Activated T-cell treated with anti-CD3 and anti-CD28 coated beads for 1 hour (primary cell): Measurements from ENCODE around the gene PRELID2.
"Not testable (repeated sequence)": the region's sequence is repeated elsewhere in the genome, so short reads cannot be mapped to it uniquely, and the experiment has no call there.

ENCODE experiments used
- DNase-seq: peaks from one replicate; pipeline ENCODE4 v3.0.0-alpha.2; 2020; ENCODE audit warnings: low read depth

PRELID2 gene

GRCh38 chr5:145739843-145740242 lies 95.3 kb downstream of the PRELID2 start:
- no peak for DNase-seq

- DNase-seq = no peak
Observed at GRCh38 chr5:145738227-145738626, 96.9 kb downstream of the PRELID2 start.

- no peak for DNase-seq
Observed at GRCh38 chr5:145737578-145737977, 97.6 kb downstream of the PRELID2 start.

GRCh38 chr5:145729956-145730355 lies 105.2 kb downstream of the PRELID2 start:
- DNase-seq = not testable (repeated sequence)

GRCh38 chr5:145723516-145723915 lies 111.6 kb downstream of the PRELID2 start:
- DNase-seq = no peak

- no peak for DNase-seq
Observed at GRCh38 chr5:145718956-145719355, 116.2 kb downstream of the PRELID2 start.

GRCh38 chr5:145715412-145715811 lies 119.7 kb downstream of the PRELID2 start:
- no peak for DNase-seq

GRCh38 chr5:145712245-145712644 lies 122.9 kb downstream of the PRELID2 start:
- no peak for DNase-seq

GRCh38 chr5:145711417-145711816 lies 123.7 kb downstream of the PRELID2 start:
- DNase-seq = no peak
